ENCODE measurements around the gene UNC5C.

DNA sequence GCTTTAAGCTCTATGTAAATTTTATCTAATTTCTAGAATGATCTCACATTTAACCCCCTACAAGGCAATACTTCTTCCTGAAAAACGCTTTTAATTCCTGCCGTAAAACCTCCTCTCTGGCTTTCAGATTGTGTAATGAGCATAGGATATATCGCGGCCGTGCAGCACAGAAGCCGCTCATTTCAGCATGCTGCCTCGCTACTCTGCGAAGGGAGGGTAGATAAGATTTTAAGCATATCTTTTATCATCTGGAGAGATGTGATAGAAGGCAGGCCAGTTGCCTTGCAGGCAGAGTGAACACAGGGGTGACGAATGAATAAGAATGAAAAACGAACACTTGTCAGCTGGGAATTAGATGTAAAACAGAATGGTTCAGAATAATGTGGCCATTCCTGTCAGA is 265.5 kb downstream of the UNC5C start:
- TF ChIP-seq, protein P1, sequence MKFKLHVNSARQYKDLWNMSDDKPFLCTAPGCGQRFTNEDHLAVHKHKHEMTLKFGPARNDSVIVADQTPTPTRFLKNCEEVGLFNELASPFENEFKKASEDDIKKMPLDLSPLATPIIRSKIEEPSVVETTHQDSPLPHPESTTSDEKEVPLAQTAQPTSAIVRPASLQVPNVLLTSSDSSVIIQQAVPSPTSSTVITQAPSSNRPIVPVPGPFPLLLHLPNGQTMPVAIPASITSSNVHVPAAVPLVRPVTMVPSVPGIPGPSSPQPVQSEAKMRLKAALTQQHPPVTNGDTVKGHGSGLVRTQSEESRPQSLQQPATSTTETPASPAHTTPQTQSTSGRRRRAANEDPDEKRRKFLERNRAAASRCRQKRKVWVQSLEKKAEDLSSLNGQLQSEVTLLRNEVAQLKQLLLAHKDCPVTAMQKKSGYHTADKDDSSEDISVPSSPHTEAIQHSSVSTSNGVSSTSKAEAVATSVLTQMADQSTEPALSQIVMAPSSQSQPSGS (CRISPR knock-in tag; IDR thresholded peaks at IDR 0.05; ENCODE audit: borderline replicate concordance, low read depth), result no peak
- TF ChIP-seq, protein P2, sequence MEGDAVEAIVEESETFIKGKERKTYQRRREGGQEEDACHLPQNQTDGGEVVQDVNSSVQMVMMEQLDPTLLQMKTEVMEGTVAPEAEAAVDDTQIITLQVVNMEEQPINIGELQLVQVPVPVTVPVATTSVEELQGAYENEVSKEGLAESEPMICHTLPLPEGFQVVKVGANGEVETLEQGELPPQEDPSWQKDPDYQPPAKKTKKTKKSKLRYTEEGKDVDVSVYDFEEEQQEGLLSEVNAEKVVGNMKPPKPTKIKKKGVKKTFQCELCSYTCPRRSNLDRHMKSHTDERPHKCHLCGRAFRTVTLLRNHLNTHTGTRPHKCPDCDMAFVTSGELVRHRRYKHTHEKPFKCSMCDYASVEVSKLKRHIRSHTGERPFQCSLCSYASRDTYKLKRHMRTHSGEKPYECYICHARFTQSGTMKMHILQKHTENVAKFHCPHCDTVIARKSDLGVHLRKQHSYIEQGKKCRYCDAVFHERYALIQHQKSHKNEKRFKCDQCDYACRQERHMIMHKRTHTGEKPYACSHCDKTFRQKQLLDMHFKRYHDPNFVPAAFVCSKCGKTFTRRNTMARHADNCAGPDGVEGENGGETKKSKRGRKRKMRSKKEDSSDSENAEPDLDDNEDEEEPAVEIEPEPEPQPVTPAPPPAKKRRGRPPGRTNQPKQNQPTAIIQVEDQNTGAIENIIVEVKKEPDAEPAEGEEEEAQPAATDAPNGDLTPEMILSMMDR (IDR thresholded peaks at IDR 0.05), result no peak
- TF ChIP-seq ETV6 (CRISPR knock-in tag; IDR thresholded peaks at IDR 0.05), result no peak
- TF ChIP-seq, protein P3, sequence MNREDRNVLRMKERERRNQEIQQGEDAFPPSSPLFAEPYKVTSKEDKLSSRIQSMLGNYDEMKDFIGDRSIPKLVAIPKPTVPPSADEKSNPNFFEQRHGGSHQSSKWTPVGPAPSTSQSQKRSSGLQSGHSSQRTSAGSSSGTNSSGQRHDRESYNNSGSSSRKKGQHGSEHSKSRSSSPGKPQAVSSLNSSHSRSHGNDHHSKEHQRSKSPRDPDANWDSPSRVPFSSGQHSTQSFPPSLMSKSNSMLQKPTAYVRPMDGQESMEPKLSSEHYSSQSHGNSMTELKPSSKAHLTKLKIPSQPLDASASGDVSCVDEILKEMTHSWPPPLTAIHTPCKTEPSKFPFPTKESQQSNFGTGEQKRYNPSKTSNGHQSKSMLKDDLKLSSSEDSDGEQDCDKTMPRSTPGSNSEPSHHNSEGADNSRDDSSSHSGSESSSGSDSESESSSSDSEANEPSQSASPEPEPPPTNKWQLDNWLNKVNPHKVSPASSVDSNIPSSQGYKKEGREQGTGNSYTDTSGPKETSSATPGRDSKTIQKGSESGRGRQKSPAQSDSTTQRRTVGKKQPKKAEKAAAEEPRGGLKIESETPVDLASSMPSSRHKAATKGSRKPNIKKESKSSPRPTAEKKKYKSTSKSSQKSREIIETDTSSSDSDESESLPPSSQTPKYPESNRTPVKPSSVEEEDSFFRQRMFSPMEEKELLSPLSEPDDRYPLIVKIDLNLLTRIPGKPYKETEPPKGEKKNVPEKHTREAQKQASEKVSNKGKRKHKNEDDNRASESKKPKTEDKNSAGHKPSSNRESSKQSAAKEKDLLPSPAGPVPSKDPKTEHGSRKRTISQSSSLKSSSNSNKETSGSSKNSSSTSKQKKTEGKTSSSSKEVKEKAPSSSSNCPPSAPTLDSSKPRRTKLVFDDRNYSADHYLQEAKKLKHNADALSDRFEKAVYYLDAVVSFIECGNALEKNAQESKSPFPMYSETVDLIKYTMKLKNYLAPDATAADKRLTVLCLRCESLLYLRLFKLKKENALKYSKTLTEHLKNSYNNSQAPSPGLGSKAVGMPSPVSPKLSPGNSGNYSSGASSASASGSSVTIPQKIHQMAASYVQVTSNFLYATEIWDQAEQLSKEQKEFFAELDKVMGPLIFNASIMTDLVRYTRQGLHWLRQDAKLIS (CRISPR knock-in tag; IDR thresholded peaks at IDR 0.05; ENCODE audit: borderline replicate concordance), result no peak
- TF ChIP-seq, protein P4, sequence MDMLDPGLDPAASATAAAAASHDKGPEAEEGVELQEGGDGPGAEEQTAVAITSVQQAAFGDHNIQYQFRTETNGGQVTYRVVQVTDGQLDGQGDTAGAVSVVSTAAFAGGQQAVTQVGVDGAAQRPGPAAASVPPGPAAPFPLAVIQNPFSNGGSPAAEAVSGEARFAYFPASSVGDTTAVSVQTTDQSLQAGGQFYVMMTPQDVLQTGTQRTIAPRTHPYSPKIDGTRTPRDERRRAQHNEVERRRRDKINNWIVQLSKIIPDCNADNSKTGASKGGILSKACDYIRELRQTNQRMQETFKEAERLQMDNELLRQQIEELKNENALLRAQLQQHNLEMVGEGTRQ (CRISPR knock-in tag; IDR thresholded peaks at IDR 0.05), result no peak
- no peak for TF ChIP-seq FOXK1 (CRISPR knock-in tag; IDR thresholded peaks at IDR 0.05)
- TF ChIP-seq SP1 (CRISPR knock-in tag; conservative IDR thresholded peaks at IDR 0.05), result no peak
- TF ChIP-seq, protein P5, sequence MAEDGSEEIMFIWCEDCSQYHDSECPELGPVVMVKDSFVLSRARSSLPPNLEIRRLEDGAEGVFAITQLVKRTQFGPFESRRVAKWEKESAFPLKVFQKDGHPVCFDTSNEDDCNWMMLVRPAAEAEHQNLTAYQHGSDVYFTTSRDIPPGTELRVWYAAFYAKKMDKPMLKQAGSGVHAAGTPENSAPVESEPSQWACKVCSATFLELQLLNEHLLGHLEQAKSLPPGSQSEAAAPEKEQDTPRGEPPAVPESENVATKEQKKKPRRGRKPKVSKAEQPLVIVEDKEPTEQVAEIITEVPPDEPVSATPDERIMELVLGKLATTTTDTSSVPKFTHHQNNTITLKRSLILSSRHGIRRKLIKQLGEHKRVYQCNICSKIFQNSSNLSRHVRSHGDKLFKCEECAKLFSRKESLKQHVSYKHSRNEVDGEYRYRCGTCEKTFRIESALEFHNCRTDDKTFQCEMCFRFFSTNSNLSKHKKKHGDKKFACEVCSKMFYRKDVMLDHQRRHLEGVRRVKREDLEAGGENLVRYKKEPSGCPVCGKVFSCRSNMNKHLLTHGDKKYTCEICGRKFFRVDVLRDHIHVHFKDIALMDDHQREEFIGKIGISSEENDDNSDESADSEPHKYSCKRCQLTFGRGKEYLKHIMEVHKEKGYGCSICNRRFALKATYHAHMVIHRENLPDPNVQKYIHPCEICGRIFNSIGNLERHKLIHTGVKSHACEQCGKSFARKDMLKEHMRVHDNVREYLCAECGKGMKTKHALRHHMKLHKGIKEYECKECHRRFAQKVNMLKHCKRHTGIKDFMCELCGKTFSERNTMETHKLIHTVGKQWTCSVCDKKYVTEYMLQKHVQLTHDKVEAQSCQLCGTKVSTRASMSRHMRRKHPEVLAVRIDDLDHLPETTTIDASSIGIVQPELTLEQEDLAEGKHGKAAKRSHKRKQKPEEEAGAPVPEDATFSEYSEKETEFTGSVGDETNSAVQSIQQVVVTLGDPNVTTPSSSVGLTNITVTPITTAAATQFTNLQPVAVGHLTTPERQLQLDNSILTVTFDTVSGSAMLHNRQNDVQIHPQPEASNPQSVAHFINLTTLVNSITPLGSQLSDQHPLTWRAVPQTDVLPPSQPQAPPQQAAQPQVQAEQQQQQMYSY (CRISPR knock-in tag; IDR thresholded peaks at IDR 0.05), result no peak
- TF ChIP-seq TEAD4 (CRISPR knock-in tag; IDR thresholded peaks at IDR 0.05), result no peak
- TF ChIP-seq, protein P6, sequence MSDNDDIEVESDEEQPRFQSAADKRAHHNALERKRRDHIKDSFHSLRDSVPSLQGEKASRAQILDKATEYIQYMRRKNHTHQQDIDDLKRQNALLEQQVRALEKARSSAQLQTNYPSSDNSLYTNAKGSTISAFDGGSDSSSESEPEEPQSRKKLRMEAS (CRISPR knock-in tag; IDR thresholded peaks at IDR 0.05), result no peak
